ENCODE data around the gene RNU6-1. TPM values are rescaled to one million over a fixed set of nuclear protein-coding genes. Genes with fewer than 3 reads are reported as not detected.

The RNU6-1 gene
- total and polyA plus RNA-seq, 2 experiments from 2014 or later, result not detected

DNA sequence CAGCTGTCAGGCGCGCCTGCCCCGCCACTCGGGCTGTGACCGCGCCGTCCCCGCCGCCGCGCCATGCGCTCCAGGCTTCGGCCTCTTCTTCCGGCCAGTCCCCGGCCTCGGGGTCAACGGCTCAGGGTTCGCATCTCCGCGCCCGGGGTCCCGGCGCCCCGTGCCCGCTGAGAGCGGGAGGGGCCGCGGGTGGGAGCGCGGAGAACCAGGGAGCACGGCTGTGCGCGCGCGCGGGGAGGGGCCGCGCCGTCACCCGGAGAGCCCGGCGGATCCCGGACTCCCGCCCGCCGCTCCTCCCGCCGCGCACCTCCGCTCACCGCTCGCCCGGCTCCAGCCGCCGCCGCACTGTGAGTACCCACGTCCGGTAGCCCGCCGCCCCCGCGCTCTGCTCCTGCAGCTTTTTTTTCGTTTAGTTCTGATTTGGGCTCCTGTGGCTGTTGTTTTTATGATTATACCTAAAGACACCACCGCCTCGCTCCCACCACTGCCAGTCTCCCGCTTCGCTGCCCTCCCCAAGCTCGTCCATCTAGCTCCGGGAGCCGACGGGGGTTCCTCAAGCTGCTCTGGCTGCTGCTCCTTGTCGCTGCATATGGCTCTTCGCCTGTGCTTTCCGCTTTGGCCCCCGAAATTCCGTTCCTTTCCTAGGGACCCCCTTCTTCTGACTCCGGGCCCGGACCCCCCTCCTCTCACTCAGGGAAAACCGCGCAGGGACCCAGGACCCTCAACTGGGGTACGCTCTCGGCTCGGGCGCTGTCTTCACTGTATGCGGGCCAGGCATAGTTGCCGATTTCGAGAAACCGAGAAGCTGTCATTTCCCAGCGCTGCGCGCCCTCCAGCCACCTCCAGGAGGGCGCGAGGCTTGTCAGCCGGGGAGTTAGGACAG is 16.3 kb downstream of the RNU6-1 start:
- Histone ChIP-seq H3K4me1 (ENCODE audit: insufficient read depth) (peaks cover 26% of the 10 kb centered on the region), H4K20me1 (ENCODE audit: insufficient read depth, poor library complexity, severe bottlenecking) (no peaks in the 10 kb centered on the region), H3K9me2 (replicated peaks; ENCODE audit: insufficient read depth) (no peaks in the 10 kb centered on the region), H3K9me3 (ENCODE audit: low read depth) (no peaks in the 10 kb centered on the region), H3K36me3 (replicated peaks; ENCODE audit: insufficient read depth, low read depth) (no peaks in the 10 kb centered on the region), H3K79me2 (no peaks in the 10 kb centered on the region), H2AFZ (no peak overlapping the region), H3K27ac (no peak overlapping the region), H3K4me2 (peak overlapping the region; percentile 68), H3K4me3 (no peak overlapping the region), H3K27me3 (peaks cover 93% of the 10 kb centered on the region)
- TF ChIP-seq EZH2 (IDR thresholded peaks at IDR 0.05; ENCODE audit: borderline replicate concordance) (peak; percentile 91), EZH2phosphoT487 (IDR thresholded peaks at IDR 0.05; ENCODE audit: low read depth, severe bottlenecking, unreplicated experiment) (peak; percentile 59)
- TF ChIP-seq, protein P1, sequence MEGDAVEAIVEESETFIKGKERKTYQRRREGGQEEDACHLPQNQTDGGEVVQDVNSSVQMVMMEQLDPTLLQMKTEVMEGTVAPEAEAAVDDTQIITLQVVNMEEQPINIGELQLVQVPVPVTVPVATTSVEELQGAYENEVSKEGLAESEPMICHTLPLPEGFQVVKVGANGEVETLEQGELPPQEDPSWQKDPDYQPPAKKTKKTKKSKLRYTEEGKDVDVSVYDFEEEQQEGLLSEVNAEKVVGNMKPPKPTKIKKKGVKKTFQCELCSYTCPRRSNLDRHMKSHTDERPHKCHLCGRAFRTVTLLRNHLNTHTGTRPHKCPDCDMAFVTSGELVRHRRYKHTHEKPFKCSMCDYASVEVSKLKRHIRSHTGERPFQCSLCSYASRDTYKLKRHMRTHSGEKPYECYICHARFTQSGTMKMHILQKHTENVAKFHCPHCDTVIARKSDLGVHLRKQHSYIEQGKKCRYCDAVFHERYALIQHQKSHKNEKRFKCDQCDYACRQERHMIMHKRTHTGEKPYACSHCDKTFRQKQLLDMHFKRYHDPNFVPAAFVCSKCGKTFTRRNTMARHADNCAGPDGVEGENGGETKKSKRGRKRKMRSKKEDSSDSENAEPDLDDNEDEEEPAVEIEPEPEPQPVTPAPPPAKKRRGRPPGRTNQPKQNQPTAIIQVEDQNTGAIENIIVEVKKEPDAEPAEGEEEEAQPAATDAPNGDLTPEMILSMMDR (IDR thresholded peaks at IDR 0.05; ENCODE audit: poor library complexity), result no peak
- 8% methylated on average over 36 of the region's 94 CpGs for WGBS (ENCODE audit: low lambda C conversion rate, missing lambda C conversion rate)
- DNase-seq (ENCODE audit: low spot score), result no peak

DNA sequence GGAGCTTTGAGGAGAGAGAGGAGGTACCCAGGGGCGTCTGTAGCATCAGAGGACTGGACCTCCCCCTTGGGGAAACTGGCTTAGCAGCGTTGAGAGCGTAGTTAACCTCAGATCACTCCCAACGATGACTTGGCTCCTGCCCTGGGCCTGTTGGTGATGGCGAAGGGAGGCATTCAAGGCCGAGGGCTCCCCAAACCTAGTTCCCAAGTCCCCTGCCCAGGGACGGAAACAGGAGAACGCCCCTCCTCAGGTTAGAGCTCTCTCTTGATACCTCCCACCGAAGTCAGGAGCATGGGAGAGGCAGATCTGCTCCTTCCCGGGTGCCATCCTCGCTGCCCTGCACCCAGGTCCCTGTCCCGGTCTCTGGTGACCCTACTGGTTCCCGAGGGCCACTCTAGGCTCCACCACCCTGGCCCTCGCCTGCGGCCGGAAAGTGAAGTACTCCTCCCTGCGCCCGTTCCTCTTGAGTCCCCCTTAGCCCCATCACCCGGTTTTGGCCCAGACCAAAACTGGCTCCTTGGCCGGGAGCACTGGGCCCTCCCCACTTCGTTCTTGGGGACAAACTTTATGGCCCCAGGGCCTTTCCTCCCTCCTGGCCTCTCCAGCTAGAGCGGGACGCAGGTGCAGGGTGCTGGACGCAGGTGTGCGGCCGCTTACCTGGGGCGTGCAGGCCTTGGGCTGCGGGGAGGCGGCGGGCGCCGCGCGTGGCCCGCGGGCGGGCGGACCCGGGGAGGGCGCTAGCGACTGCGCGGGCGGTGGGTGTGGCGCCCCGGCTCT is 17.1 kb downstream of the RNU6-1 start:
- H3K9me3 ChIP-seq (ENCODE audit: low read depth), result no peaks in the 10 kb centered on the region
- H3K27me3 ChIP-seq, result peaks cover 93% of the 10 kb centered on the region
- DNase-seq (ENCODE audit: low spot score), result no peak
- no peaks in the 10 kb centered on the region for H4K20me1 ChIP-seq (ENCODE audit: insufficient read depth, poor library complexity, severe bottlenecking)
- no peaks in the 10 kb centered on the region for H3K36me3 ChIP-seq (replicated peaks; ENCODE audit: insufficient read depth, low read depth)
- H3K79me2 ChIP-seq, result no peaks in the 10 kb centered on the region
- no peak overlapping the region for H3K27ac ChIP-seq
- H3K9me2 ChIP-seq (replicated peaks; ENCODE audit: insufficient read depth), result no peaks in the 10 kb centered on the region
- WGBS (ENCODE audit: low lambda C conversion rate, missing lambda C conversion rate), result 11% methylated on average over 25 of the region's 46 CpGs
- H3K4me2 ChIP-seq, result no peak overlapping the region
- TF ChIP-seq EZH2phosphoT487 (IDR thresholded peaks at IDR 0.05; ENCODE audit: low read depth, severe bottlenecking, unreplicated experiment) (no peak), EZH2 (IDR thresholded peaks at IDR 0.05; ENCODE audit: borderline replicate concordance) (no peak)
- TF ChIP-seq, protein P1 (IDR thresholded peaks at IDR 0.05; ENCODE audit: poor library complexity), result no peak
- H3K4me1 ChIP-seq (ENCODE audit: insufficient read depth), result peaks cover 18% of the 10 kb centered on the region
- no peak overlapping the region for H2AFZ ChIP-seq
- no peak overlapping the region for H3K4me3 ChIP-seq

DNA sequence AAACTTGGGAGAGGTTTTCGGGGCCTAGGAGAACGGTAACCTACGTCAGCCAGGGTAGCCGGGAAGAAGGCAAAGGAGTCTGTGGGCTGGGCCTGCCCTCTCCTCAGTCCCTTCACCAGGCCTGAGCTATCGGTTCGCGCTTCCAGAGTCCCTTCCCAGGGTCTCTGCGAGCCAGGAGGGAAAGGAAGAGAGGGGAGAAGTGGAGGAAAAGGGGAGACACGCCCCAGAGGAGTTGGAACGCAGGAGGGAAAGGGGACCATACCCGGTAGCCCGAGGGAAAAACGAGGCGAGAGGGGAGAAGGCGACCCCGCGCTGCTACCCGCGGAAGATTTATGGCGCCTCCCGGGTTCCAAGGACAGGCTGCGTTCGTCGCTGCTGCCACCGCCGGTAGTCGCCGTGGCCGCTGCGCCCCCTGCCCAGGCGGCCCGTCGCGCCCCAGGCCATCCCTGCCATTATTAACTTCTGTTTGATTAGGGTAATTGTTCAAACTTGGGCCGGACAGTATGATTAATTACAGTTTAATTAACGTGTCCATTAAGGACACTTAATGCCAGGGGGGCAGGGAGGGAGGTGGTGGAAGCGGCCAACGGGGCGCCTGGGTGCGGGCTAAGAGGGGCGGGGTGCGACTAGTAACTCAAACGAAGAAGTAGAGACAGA is 17.9 kb downstream of the RNU6-1 start:
- H3K4me1 ChIP-seq (ENCODE audit: insufficient read depth), result peaks cover 10% of the 10 kb centered on the region
- DNase-seq (ENCODE audit: low spot score), result no peak
- H4K20me1 ChIP-seq (ENCODE audit: insufficient read depth, poor library complexity, severe bottlenecking), result no peaks in the 10 kb centered on the region
- H3K27ac ChIP-seq, result no peak overlapping the region
- TF ChIP-seq EZH2phosphoT487 (IDR thresholded peaks at IDR 0.05; ENCODE audit: low read depth, severe bottlenecking, unreplicated experiment) (no peak), EZH2 (IDR thresholded peaks at IDR 0.05; ENCODE audit: borderline replicate concordance) (peak; percentile 40)
- 4% methylated on average over 42 of the region's 43 CpGs for WGBS (ENCODE audit: low lambda C conversion rate, missing lambda C conversion rate)
- H3K4me2 ChIP-seq, result no peak overlapping the region
- no peak overlapping the region for H2AFZ ChIP-seq
- no peak overlapping the region for H3K4me3 ChIP-seq
- H3K9me3 ChIP-seq (ENCODE audit: low read depth), result no peaks in the 10 kb centered on the region
- H3K79me2 ChIP-seq, result no peaks in the 10 kb centered on the region
- peaks cover 92% of the 10 kb centered on the region for H3K27me3 ChIP-seq
- H3K9me2 ChIP-seq (replicated peaks; ENCODE audit: insufficient read depth), result no peaks in the 10 kb centered on the region
- H3K36me3 ChIP-seq (replicated peaks; ENCODE audit: insufficient read depth, low read depth), result no peaks in the 10 kb centered on the region
